SIG-M5 treated with dmso at 0.1 percent for 504 hours (cell line): ENCODE measurements around the gene PSMB5.

ENCODE experiments used
- DNase-seq: peaks from one replicate; lab custom pipeline; 2025; ENCODE audit not compliant: unreplicated experiment; lab: John Stamatoyannopoulos, UW

The PSMB5 gene

GRCh38 chr14:23034498-23035302 is at the start of gene PSMB5:
Gene PSMB5, minus strand, starts transcription at chr14:23034900. Its CDS starts 19 bp downstream, at chr14:23034881.
- DNase-seq, result no peak

GRCh38 chr14:23080474-23080873 is 45.8 kb upstream of the PSMB5 start:
- no peak for DNase-seq

- DNase-seq, result no peak
Observed at GRCh38 chr14:23079716-23080115, 45.0 kb upstream of the PSMB5 start.

GRCh38 chr14:23078692-23079116 is 44.0 kb upstream of the PSMB5 start:
- DNase-seq, result no peak

- DNase-seq, result no peak
Observed at GRCh38 chr14:23077962-23078361, 43.3 kb upstream of the PSMB5 start.

GRCh38 chr14:23076785-23077408 is 42.2 kb upstream of the PSMB5 start:
- DNase-seq, result no peak

GRCh38 chr14:23074906-23075305 is 40.2 kb upstream of the PSMB5 start:
- no peak for DNase-seq

GRCh38 chr14:23071921-23072539 is 37.3 kb upstream of the PSMB5 start:
- no peak for DNase-seq

GRCh38 chr14:23071244-23071920 is 36.7 kb upstream of the PSMB5 start:
- DNase-seq, result no peak

GRCh38 chr14:23070262-23071129 is 35.8 kb upstream of the PSMB5 start:
- DNase-seq, result no peak

GRCh38 chr14:23069413-23069806 is 34.7 kb upstream of the PSMB5 start:
- no peak for DNase-seq

GRCh38 chr14:23068789-23069412 is 34.2 kb upstream of the PSMB5 start:
- DNase-seq, result no peak

- DNase-seq, result no peak
Observed at GRCh38 chr14:23067847-23068788, 33.4 kb upstream of the PSMB5 start.

- DNase-seq, result no peak
Observed at GRCh38 chr14:23066855-23067744, 32.4 kb upstream of the PSMB5 start.

GRCh38 chr14:23066368-23066767 is 31.7 kb upstream of the PSMB5 start:
- no peak for DNase-seq

GRCh38 chr14:23063601-23064000 is 28.9 kb upstream of the PSMB5 start:
- no peak for DNase-seq

- DNase-seq, result no peak
Observed at GRCh38 chr14:23062002-23062401, 27.3 kb upstream of the PSMB5 start.
